HS-27A (cell line): ENCODE data around the gene PER2.

Experiments used
- DNase-seq: peaks from one replicate; pipeline ENCODE4 v3.0.0-alpha.2; 2012; ENCODE audit warnings: low read depth, missing footprints

PER2 gene

GRCh38 chr2:238263204-238264071 is 25.0 kb downstream of the PER2 start:
- DNase-seq, result no peak

GRCh38 chr2:238262496-238263122 is 25.8 kb downstream of the PER2 start:
- no peak for DNase-seq

- no peak for DNase-seq
These were observed 26.6 kb downstream of the PER2 start for GRCh38 chr2:238261718-238262375.

GRCh38 chr2:238260883-238261282 is 27.5 kb downstream of the PER2 start:
- no peak for DNase-seq

- no peak for DNase-seq
These were observed 29.1 kb downstream of the PER2 start for GRCh38 chr2:238259061-238260020.

DNA sequence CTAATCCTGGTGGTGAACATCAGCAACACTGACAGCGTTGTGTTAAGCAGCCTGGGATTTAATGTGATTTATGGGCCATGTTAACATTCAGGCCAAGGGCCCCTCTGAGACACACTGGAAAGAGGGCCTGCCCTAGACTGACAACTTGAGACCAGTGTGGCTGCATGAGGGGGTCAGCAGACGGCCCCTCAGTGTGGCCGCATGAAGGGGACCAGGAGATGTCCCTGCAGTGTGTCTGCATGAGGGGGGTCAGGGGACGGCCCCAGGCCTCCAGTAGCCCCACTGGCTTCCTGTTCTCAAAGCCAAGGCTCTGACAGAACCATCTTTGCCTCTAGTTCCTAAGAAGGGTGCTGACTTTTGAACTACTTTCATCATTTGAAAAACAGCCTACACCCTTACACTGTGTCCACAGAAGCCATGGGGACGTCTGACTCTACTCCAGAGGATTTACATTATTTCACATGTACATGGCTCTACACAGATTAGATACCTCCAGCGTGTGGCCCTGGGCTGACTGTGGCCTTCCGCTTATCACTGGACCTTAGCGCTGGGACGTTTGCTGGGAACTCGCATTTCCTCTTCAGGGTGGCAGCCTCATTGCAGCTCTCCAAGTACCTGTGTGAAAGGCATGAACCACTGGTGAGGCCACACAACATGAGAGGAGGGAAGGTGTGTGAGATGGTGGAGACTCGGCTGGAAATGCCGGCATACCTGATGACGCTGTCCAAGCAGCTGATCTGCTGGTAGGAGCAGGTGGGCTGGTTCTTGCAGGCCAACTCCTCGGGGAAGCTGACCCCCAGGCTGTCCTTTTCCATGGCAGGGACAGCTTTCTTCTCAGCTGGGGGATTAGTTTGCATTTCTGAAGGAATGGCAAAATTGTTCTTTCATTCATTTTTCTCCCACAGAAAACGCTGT is 30.4 kb downstream of the PER2 start:
- no peak for DNase-seq

DNA sequence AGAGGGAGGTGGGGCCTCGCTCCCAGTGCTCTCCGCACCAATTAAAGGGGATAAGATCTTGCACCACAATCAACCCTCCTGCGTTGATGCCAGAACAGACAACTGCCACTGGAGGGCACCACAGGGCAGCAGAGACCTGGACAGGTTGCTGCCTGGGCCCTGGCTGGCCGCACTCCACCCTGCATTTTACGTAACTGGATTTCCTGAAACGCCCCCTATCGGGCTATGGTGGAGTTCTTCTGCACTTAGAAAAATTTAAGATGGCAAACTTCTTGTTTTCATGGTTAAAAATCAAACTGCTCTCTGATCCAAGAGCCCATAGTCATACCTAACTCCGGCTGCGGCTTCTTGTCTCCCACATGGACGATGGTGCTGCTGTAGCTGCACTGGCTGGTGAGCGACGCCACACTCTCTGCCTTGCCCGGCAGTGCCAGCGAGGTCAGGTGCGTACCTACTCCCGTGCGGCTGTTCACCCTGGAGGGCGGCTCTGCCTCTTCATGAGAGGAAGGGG is 31.8 kb downstream of the PER2 start:
- no peak for DNase-seq

- DNase-seq, result no peak
These were observed 32.3 kb downstream of the PER2 start for GRCh38 chr2:238256111-238256510.

DNA sequence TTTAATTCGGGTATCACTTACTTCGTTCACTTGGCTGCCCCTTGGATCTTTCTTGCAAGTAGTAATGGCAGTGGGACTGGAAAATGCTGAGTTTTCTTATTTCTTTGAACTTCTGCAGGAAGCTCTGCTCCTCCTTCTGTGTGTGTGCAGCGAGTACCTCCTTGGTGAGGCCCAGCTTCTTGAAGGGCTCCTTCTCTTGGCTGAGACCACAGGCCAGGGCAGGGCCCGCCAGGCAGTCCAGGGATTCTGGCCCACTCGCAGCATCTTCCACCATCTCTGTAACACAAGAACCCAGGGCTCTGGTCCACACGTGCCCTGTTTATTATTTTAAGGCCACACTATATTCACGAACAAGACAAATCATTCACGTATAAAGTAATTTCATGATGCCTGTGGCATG is 32.8 kb downstream of the PER2 start:
- DNase-seq, result no peak

- DNase-seq, result no peak
These were observed 33.3 kb downstream of the PER2 start for GRCh38 chr2:238255151-238255551.

GRCh38 chr2:238254095-238254723 is 34.2 kb downstream of the PER2 start:
- no peak for DNase-seq

GRCh38 chr2:238252766-238253630 is 35.4 kb downstream of the PER2 start:
- no peak for DNase-seq

GRCh38 chr2:238251986-238252385 is 36.4 kb downstream of the PER2 start:
- no peak for DNase-seq

DNA sequence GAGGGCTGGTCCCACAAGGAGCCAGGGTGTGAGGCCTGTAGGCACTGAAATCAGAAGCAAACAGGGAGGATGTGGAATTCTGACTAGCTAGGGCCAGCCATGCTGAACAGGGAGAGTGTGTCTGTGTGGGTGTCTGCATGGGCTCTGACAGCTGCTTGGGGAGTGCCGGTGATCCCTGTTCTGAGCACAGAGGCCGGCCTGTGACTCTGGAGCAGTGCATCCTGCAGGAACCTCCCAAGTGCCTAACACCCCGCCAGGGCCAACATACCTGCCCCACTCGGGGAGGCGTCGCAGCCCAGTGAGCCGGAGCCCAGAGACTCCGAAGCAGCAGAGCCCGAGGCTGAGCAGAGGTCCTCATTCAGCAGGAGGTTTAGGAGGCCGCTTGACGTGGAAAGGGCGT is 37.1 kb downstream of the PER2 start:
- no peak for DNase-seq

DNA sequence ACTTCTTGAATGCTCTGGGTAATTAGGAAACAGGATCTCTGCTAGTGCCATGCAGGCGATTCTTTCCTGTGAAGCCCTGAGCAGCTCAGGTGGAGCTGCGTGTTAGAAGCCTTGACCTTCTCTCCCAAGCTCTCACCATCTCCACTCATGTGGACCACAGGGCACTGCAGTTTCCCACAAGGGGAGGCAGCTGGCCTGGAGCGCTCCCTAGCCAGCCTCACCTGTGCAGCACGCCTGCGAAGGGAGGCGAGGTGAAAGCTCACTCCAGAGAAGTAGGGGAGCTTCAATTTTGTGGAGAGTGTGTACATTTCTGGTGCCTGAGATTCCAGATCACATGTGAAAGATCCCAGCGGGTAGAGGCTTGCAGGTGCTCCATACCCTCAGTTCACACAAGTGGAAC is 37.5 kb downstream of the PER2 start:
- no peak for DNase-seq

- DNase-seq, result no peak
These were observed 40.5 kb downstream of the PER2 start for GRCh38 chr2:238247841-238248453.

DNA sequence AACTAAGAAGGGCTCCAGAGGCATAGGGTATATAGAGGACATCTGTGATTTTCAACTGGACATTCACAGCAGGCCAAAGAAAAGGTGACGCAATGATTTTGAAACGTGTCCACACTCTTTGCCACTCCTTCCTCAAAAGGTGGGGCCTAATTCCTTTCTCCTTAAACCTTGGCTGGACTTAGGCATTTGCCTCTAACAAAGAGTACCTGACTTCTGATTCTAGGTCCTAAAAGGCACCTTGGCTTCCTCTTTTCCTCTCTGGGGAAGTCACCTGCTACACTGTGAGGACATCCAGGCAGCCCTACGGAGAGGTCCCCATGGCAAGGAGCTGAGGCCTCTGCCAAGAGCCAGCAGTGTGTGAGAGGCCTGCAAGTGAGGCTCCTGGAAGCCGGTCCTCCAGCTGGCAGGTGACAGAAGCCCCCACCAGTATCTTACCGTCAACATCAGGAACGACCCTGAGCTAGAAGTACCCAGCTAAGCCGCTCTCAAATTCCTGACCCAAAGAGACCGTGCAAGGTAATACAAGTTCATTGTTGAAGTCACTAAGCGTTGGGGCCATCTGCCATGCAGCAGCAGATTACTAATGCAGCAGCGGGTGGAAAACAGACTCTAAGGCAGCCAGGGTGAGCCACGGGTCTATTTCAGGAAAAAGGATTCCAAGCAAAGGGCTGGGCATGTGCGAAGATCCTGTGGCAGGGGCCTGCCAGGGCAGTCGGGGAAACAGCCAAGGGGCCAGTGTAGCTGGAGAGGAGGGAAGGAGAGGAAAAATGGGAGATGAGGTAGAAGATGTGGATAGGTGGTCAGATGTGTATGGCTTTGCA is 41.2 kb downstream of the PER2 start:
- DNase-seq, result no peak

DNA sequence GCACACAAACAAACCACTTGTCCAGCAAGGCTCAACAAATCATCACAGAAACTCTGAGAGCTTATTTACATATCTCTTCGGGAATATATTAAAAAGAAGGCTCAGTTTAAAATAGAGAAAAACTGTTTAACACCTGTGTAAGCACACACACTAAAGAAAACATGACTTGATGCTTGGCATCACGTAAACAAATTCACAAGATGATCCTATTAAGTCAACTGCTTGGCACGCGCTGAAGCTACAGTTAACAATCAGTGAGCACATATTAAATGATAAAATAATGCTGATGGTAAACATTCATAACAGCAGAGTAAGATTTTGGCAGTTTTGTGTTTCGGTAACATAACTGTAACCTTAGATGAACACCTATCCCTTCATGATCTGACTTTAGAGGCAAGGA is 44.3 kb downstream of the PER2 start:
- no peak for DNase-seq
